Hepatocyte (in vitro differentiated cells): ENCODE results near the gene MRGPRX2.

Source experiments
- CTCF ChIP-seq: fragments of 200-600 bp; sonication (generic); IDR thresholded peaks from 2 replicates; pipeline ENCODE4 v1.5.1; 2016; ENCODE audit warnings: antibody characterized with exemption, mild to moderate bottlenecking; ENCODE audit not compliant: poor library complexity
- EZH2 ChIP-seq: fragments of 200-600 bp; sonication (generic); IDR thresholded peaks from 2 replicates; pipeline ENCODE4 v1.6.1; 2016; ENCODE audit warnings: antibody characterized with exemption, mild to moderate bottlenecking, borderline replicate concordance
- EZH2phosphoT487 ChIP-seq: fragments of 200-600 bp; sonication (generic); IDR thresholded peaks from one replicate; pipeline ENCODE4 v1.6.1; 2018; ENCODE audit warnings: antibody characterized with exemption, mild to moderate bottlenecking, low read depth, moderate library complexity; ENCODE audit not compliant: unreplicated experiment, severe bottlenecking

- TF ChIP-seq CTCF, result no peak
- no peak for TF ChIP-seq EZH2
- TF ChIP-seq EZH2phosphoT487, result no peak
Measured at GRCh38 chr11:19027829-19028595, 32.5 kb downstream of the MRGPRX2 start.
